H9 (cell line): Measurements from ENCODE around the gene CBLB. TPM values are rescaled to one million over a fixed set of nuclear protein-coding genes. Genes with fewer than 3 reads are reported as not detected.

Experiments used
- DNase-seq: peaks from one replicate; pipeline ENCODE4 v3.0.0-alpha.2; 2017
- H2AFZ ChIP-seq: one replicate; pipeline ENCODE4 v1.6.1; 2013; ENCODE audit warnings: mild to moderate bottlenecking, low read length, control low read depth, moderate library complexity
- H2AK5ac ChIP-seq: 2 replicates; pipeline ENCODE4 v1.6.1; 2013; ENCODE audit warnings: low read length, control low read depth, mixed read lengths; ENCODE audit not compliant: insufficient read length
- H2BK120ac ChIP-seq: one replicate; pipeline ENCODE4 v1.6.1; 2013; ENCODE audit warnings: low read depth, mild to moderate bottlenecking, low read length, control low read depth, inconsistent platforms; ENCODE audit not compliant: poor library complexity, severe bottlenecking
- H2BK12ac ChIP-seq: 2 replicates; pipeline ENCODE4 v1.6.1; 2013; ENCODE audit warnings: low read length, control low read depth, mixed read lengths, low read depth; ENCODE audit not compliant: insufficient read length
- H2BK15ac ChIP-seq: 2 replicates; pipeline ENCODE4 v1.6.1; 2013; ENCODE audit warnings: low read depth, low read length, control low read depth
- H2BK20ac ChIP-seq: one replicate; pipeline ENCODE4 v1.6.1; 2013; ENCODE audit warnings: low read depth, mild to moderate bottlenecking, low read length, control low read depth, inconsistent platforms; ENCODE audit not compliant: poor library complexity, severe bottlenecking
- H2BK5ac ChIP-seq: 2 replicates; pipeline ENCODE4 v1.6.1; 2013; ENCODE audit warnings: low read length, control low read depth, mixed read lengths; ENCODE audit not compliant: insufficient read length
- H3K14ac ChIP-seq: 2 replicates; pipeline ENCODE4 v1.6.1; 2013; ENCODE audit warnings: low read length, control low read depth; ENCODE audit not compliant: insufficient read depth
- H3K18ac ChIP-seq: 2 replicates; pipeline ENCODE4 v1.6.1; 2013; ENCODE audit warnings: low read depth, mild to moderate bottlenecking, mixed read lengths, low read length, control low read depth; ENCODE audit not compliant: insufficient read length
- H3K23ac ChIP-seq: 2 replicates; pipeline ENCODE4 v1.6.1; 2013; ENCODE audit warnings: low read length, control low read depth, mixed read lengths, low read depth; ENCODE audit not compliant: insufficient read length
- H3K23me2 ChIP-seq: 2 replicates; pipeline ENCODE4 v1.6.1; 2013; ENCODE audit warnings: low read depth, mild to moderate bottlenecking, mixed read lengths, low read length, control low read depth; ENCODE audit not compliant: insufficient read length, poor library complexity, severe bottlenecking
- H3K27ac ChIP-seq: 2 replicates; pipeline ENCODE4 v1.5.1; 2013; ENCODE audit warnings: low read length, control low read depth, mixed read lengths, low read depth; ENCODE audit not compliant: insufficient read length
- H3K27me3 ChIP-seq: 2 replicates; pipeline ENCODE4 v1.6.1; 2013; ENCODE audit warnings: low read length, control low read depth, inconsistent platforms; ENCODE audit not compliant: insufficient read depth
- H3K4ac ChIP-seq: 2 replicates; pipeline ENCODE4 v1.6.1; 2013; ENCODE audit warnings: low read depth, mild to moderate bottlenecking, control low read depth, inconsistent platforms, low read length, moderate library complexity
- H3K4me1 ChIP-seq: 2 replicates; pipeline ENCODE4 v1.6.1; 2013; ENCODE audit warnings: low read length, control low read depth, inconsistent platforms; ENCODE audit not compliant: insufficient read depth
- H3K4me2 ChIP-seq: 2 replicates; pipeline ENCODE4 v1.6.1; 2013; ENCODE audit warnings: low read length, control low read depth, mixed read lengths; ENCODE audit not compliant: insufficient read length, insufficient read depth
- H3K56ac ChIP-seq: 2 replicates; pipeline ENCODE4 v1.6.1; 2013; ENCODE audit warnings: low read depth, mild to moderate bottlenecking, mixed read lengths, low read length, control low read depth; ENCODE audit not compliant: insufficient read length
- H3K79me1 ChIP-seq: 2 replicates; pipeline ENCODE4 v1.6.1; 2013; ENCODE audit warnings: low read depth, mild to moderate bottlenecking, moderate library complexity, low read length, control low read depth, inconsistent platforms; ENCODE audit not compliant: insufficient read depth, poor library complexity, severe bottlenecking
- H3K79me2 ChIP-seq: 2 replicates; pipeline ENCODE4 v1.6.1; 2013; ENCODE audit warnings: low read length, control low read depth, inconsistent platforms; ENCODE audit not compliant: insufficient read depth
- H3K9ac ChIP-seq: 2 replicates; pipeline ENCODE4 v1.6.1; 2013; ENCODE audit warnings: low read length, control low read depth, mixed read lengths; ENCODE audit not compliant: insufficient read length; ENCODE audit errors: extremely low read depth
- H3K9me3 ChIP-seq: one replicate; pipeline ENCODE4 v1.6.1; 2013; ENCODE audit warnings: low read depth, low read length, inconsistent platforms; ENCODE audit not compliant: control insufficient read depth
- H3T11ph ChIP-seq: one replicate; pipeline ENCODE4 v1.6.1; 2013; ENCODE audit warnings: mild to moderate bottlenecking, low read length, control low read depth, inconsistent platforms
- H4K20me1 ChIP-seq: one replicate; pipeline ENCODE4 v1.6.1; 2013; ENCODE audit not compliant: control insufficient read depth, insufficient read length, insufficient read depth
- H4K5ac ChIP-seq: 2 replicates; pipeline ENCODE4 v1.6.1; 2013; ENCODE audit warnings: low read depth, mild to moderate bottlenecking, mixed read lengths, low read length, control low read depth; ENCODE audit not compliant: insufficient read length
- H4K8ac ChIP-seq: replicated peaks from 2 replicates; pipeline ENCODE4 v1.6.1; 2013; ENCODE audit warnings: low read length, control low read depth, mixed read lengths, low read depth; ENCODE audit not compliant: insufficient read length
- H4K91ac ChIP-seq: 2 replicates; pipeline ENCODE4 v1.6.1; 2013; ENCODE audit warnings: low read depth, mild to moderate bottlenecking, moderate library complexity, mixed read lengths, low read length, control low read depth; ENCODE audit not compliant: insufficient read length
- H3K27ac Mint-ChIP-seq, 3 experiments: 2 replicates in 2 of 3; 3 replicates in 1 of 3; pipeline ENCODE4 v1.8.0; 2020 to 2021; ENCODE audit warnings: mixed read lengths in 3 of 3, mild to moderate bottlenecking in 1 of 3, moderate library complexity in 1 of 3
- H3K27me3 Mint-ChIP-seq: 2 replicates; pipeline ENCODE4 v1.8.0; 2021; ENCODE audit warnings: low read depth, mild to moderate bottlenecking, moderate library complexity, mixed read lengths
- H3K36me3 Mint-ChIP-seq, 3 experiments: 2 replicates in 2 of 3; 3 replicates in 1 of 3; pipeline ENCODE4 v1.8.0; 2020 to 2021; ENCODE audit warnings: low read depth in 3 of 3, mixed read lengths in 3 of 3; ENCODE audit not compliant: insufficient read depth in 1 of 3
- H3K4me1 Mint-ChIP-seq, 2 experiments: 2 replicates each; pipeline ENCODE4 v1.8.0; 2020; ENCODE audit warnings: mixed read lengths in 2 of 2
- H3K4me3 Mint-ChIP-seq, 2 experiments: 2 replicates in 1 of 2; 3 replicates in 1 of 2; pipeline ENCODE4 v1.8.0; 2020 to 2021; ENCODE audit warnings: mild to moderate bottlenecking in 2 of 2, mixed read lengths in 2 of 2, moderate library complexity in 1 of 2
- H3K9me3 Mint-ChIP-seq, 2 experiments: 2 replicates in 1 of 2; 3 replicates in 1 of 2; pipeline ENCODE4 v1.8.0; 2020; ENCODE audit warnings: mild to moderate bottlenecking in 2 of 2, mixed read lengths in 2 of 2, moderate library complexity in 1 of 2
- WGBS: extraction: QIAGEN DNeasy Blood & Tissue Kit; methylation state at CpG from one replicate; pipeline ENCODE4 v1.1.7; 2013; ENCODE audit warnings: missing lambda C conversion rate, low lambda C conversion rate, mixed read lengths; ENCODE audit not compliant: insufficient read length; ENCODE audit errors: extremely low coverage; 5-methylcytosine and 5-hydroxymethylcytosine counted together
- total RNA-seq: library from RNA; stranded (reverse); gene quantifications from 2 replicates; pipeline ENCODE4 v1.2.1, GENCODE V29; 2021
- TF ChIP-seq, protein P1 (sequence below): fragments of 200-600 bp; sonication (generic); conservative IDR thresholded peaks from 3 replicates; pipeline ENCODE4 v1.8.0; 2021; ENCODE audit warnings: antibody characterized with exemption, mild to moderate bottlenecking

The CBLB gene
- total RNA-seq, 1 experiment from 2014 or later = 25.7 TPM

DNA sequence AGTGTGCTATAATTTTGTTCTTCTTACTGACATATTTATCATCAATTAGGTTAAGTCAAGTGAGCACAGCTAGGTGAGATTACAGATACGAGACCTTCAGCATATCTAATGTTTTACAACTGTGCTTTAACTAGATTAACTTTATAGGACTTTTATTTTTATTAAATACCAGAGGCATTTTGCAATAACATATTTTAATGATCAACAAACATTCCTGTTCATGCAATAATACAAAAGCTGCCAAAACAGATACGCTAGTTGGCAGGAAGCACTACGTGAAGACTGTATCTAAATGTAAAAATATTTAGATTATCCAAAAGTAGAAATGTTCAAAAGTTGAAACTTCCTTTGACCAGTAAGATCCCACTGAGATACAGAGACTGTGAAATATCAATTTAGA, 139.1 kb downstream of the CBLB start:
- Histone ChIP-seq H4K20me1 (no peaks in the 10 kb centered on the region), H4K8ac (no peak overlapping the region), H3K4ac (no peak overlapping the region), H4K5ac (no peak overlapping the region), H2BK120ac (no peak overlapping the region), H3K9ac (no peak overlapping the region), H3T11ph (no peak overlapping the region), H3K27ac (no peak overlapping the region), H2BK12ac (no peak overlapping the region), H4K91ac (no peak overlapping the region), H2AFZ (no peak overlapping the region), H2AK5ac (no peak overlapping the region), H3K79me1 (no peaks in the 10 kb centered on the region), H3K27me3 (no peaks in the 10 kb centered on the region), H3K9me3 (no peaks in the 10 kb centered on the region), H2BK15ac (no peak overlapping the region), H3K56ac (no peak overlapping the region), H3K23ac (no peak overlapping the region), H3K4me1 (no peaks in the 10 kb centered on the region), H2BK20ac (no peak overlapping the region), H3K79me2 (no peaks in the 10 kb centered on the region), H2BK5ac (no peak overlapping the region), H3K23me2 (no peaks in the 10 kb centered on the region), H3K14ac (no peak overlapping the region), H3K18ac (no peak overlapping the region), H3K4me2 (no peak overlapping the region)
- Mint-ChIP-seq H3K27me3 (no peaks in the 10 kb centered on the region), H3K36me3 (peaks cover 18 to 27% (median 20%) of the 10 kb centered on the region in 3 experiments), H3K4me3 (no peak overlapping the region), H3K9me3 (peaks cover 13% of the 10 kb centered on the region in 2 experiments; a peak in 4 of 5 replicates), H3K4me1 (no peaks in the 10 kb centered on the region), H3K27ac (no peak overlapping the region)
- DNase-seq = no peak
- TF ChIP-seq, protein P1, sequence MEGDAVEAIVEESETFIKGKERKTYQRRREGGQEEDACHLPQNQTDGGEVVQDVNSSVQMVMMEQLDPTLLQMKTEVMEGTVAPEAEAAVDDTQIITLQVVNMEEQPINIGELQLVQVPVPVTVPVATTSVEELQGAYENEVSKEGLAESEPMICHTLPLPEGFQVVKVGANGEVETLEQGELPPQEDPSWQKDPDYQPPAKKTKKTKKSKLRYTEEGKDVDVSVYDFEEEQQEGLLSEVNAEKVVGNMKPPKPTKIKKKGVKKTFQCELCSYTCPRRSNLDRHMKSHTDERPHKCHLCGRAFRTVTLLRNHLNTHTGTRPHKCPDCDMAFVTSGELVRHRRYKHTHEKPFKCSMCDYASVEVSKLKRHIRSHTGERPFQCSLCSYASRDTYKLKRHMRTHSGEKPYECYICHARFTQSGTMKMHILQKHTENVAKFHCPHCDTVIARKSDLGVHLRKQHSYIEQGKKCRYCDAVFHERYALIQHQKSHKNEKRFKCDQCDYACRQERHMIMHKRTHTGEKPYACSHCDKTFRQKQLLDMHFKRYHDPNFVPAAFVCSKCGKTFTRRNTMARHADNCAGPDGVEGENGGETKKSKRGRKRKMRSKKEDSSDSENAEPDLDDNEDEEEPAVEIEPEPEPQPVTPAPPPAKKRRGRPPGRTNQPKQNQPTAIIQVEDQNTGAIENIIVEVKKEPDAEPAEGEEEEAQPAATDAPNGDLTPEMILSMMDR = no peak
- WGBS = no CpG with 5 or more reads among the region's 3 CpGs
